Sigmoid colon (tissue), 4 donors: ENCODE measurements around the gene KTN1.

Experiments
- CTCF ChIP-seq, 4 experiments: fragments of 450-650 bp in 3 of 4; fragments of 200-600 bp in 1 of 4; IDR thresholded peaks; one replicate each; pipeline ENCODE4 v1.5.1; 2016 to 2019; ENCODE audit warnings: antibody characterized with exemption in 4 of 4, mild to moderate bottlenecking in 3 of 4, moderate library complexity in 2 of 4
- EP300 ChIP-seq, 4 donors: sonication (generic); formaldehyde crosslinking; IDR thresholded peaks; one replicate each; pipeline ENCODE4 v1.6.1; 2017; ENCODE audit warnings: antibody characterized with exemption in 4 of 4
- POLR2A ChIP-seq, 2 donors: fragments of 450-650 bp; IDR thresholded peaks; one replicate each; pipeline ENCODE4 v1.6.1; 2016; ENCODE audit warnings: antibody characterized with exemption in 2 of 2, mild to moderate bottlenecking in 2 of 2, moderate library complexity in 2 of 2
- POLR2AphosphoS5 ChIP-seq, 4 donors: sonication (generic); formaldehyde crosslinking; IDR thresholded peaks; one replicate each; pipeline ENCODE4 v1.6.1; 2017; ENCODE audit warnings: antibody characterized with exemption in 4 of 4

DNA sequence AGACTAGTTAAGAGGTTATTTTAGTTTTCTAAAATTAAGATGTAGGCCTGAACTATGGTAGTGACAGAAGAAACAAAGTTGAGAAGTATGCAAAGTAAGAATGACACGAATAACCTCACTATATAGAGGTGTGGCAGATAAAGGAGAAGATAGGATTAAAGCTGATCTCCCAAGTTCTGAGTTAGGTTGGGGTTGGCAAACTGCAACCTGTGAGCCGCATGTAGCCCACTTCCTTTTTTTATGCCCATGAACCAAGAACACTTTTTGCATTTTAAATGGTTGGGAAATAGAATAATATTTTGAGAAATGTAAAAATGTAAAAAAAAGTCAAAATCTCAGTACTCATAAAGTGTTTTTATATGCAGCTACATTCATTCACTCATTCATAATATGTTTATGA lies 34.3 kb downstream of the KTN1 start:
- TF ChIP-seq POLR2A (IDR thresholded peaks at IDR 0.05) (no peak), POLR2AphosphoS5 (IDR thresholded peaks at IDR 0.05) (no peak), EP300 (IDR thresholded peaks at IDR 0.05) (no peak), CTCF (IDR thresholded peaks at IDR 0.05) (no peak)
